Measurements from ENCODE around the gene CYP4F8. TPM values are rescaled to one million over a fixed set of nuclear protein-coding genes. Genes with fewer than 3 reads are reported as not detected.
A peak's percentile ranks its signal among the peaks of the same experiment; 100 is the strongest.

Gene CYP4F8
- total RNA-seq, 1 experiment from 2014 or later, result not detected

GRCh38 chr19:15584095-15584494 is 30.9 kb upstream of the CYP4F8 start:
- Mint-ChIP-seq H3K36me3 (peaks cover 10% of the 10 kb centered on the region), H3K9me3 (peaks cover 21% of the 10 kb centered on the region), H3K4me3 (peak overlapping the region; percentile 59), H3K27ac (no peak overlapping the region), H3K27me3 (ENCODE audit: low read depth) (peaks cover 54% of the 10 kb centered on the region), H3K4me1 (no peaks in the 10 kb centered on the region)
- ATAC-seq (no peak), DNase-seq (ENCODE audit: low spot score) (no peak)
- TF ChIP-seq NR2C2 (CRISPR knock-in tag; IDR thresholded peaks at IDR 0.05) (no peak), TEAD4 (CRISPR knock-in tag; IDR thresholded peaks at IDR 0.05) (no peak), ARID4B (CRISPR knock-in tag; IDR thresholded peaks at IDR 0.05; ENCODE audit: borderline replicate concordance) (no peak), E2F1 (CRISPR knock-in tag; IDR thresholded peaks at IDR 0.05) (no peak), CREB1 (CRISPR knock-in tag; IDR thresholded peaks at IDR 0.05) (no peak), AR (CRISPR knock-in tag; IDR thresholded peaks at IDR 0.05) (no peak), PRRX2 (CRISPR knock-in tag; IDR thresholded peaks at IDR 0.05) (no peak), MYBL2 (CRISPR knock-in tag; IDR thresholded peaks at IDR 0.05) (no peak), TCF7 (CRISPR knock-in tag; IDR thresholded peaks at IDR 0.05; ENCODE audit: low read depth) (no peak)
- TF ChIP-seq, protein P1, sequence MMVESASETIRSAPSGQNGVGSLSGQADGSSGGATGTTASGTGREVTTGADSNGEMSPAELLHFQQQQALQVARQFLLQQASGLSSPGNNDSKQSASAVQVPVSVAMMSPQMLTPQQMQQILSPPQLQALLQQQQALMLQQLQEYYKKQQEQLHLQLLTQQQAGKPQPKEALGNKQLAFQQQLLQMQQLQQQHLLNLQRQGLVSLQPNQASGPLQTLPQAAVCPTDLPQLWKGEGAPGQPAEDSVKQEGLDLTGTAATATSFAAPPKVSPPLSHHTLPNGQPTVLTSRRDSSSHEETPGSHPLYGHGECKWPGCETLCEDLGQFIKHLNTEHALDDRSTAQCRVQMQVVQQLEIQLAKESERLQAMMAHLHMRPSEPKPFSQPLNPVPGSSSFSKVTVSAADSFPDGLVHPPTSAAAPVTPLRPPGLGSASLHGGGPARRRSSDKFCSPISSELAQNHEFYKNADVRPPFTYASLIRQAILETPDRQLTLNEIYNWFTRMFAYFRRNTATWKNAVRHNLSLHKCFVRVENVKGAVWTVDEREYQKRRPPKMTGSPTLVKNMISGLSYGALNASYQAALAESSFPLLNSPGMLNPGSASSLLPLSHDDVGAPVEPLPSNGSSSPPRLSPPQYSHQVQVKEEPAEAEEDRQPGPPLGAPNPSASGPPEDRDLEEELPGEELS (CRISPR knock-in tag; IDR thresholded peaks at IDR 0.05), result no peak
- ChIA-PET CTCF (interaction anchor here (0.5 kb wide), 1 partner anchor 260 kb away, joined by 4 read pairs; no protein-coding TSS in a partner anchor), POLR2A (no interaction called here)

DNA sequence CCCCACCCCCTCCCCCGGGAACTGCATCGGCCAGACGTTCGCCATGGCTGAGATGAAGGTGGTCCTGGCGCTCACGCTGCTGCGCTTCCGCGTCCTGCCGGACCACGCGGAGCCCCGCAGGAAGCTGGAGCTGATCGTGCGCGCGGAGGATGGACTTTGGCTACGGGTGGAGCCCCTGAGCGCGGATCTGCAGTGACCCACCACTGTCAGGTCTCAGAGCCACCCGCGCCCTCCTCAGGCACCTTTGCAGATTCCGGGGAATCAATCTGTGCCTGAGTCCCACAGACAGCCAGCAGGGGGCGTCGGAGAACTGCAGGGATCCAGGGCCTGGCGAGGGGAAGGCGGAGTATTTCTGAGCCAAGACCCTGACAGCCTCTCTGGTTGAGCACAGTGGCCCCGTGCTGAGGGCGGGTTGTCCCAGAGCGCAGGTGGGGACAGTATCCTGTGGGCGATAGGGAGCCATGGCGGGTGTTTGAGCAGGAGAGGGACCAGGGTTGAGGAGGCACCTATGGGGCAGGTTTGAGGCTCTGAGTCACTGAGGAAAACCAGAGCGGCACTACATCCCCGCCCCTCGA is 30.4 kb upstream of the CYP4F8 start:
- ChIA-PET CTCF (interaction anchor here (0.5 kb wide), 1 partner anchor 259 kb away, joined by 4 read pairs; no protein-coding TSS in a partner anchor), POLR2A (no interaction called here)
- H3K9me3 Mint-ChIP-seq, result peaks cover 23% of the 10 kb centered on the region
- H3K27ac Mint-ChIP-seq, result no peak overlapping the region
- DNase-seq (ENCODE audit: low spot score) (peak; percentile 95), ATAC-seq (peak; percentile 97)
- H3K27me3 Mint-ChIP-seq (ENCODE audit: low read depth), result peaks cover 53% of the 10 kb centered on the region
- H3K4me1 Mint-ChIP-seq, result no peaks in the 10 kb centered on the region
- H3K36me3 Mint-ChIP-seq, result peaks cover 10% of the 10 kb centered on the region
- H3K4me3 Mint-ChIP-seq, result peak overlapping the region; percentile 59
- no peak for TF ChIP-seq TEAD4 (CRISPR knock-in tag; IDR thresholded peaks at IDR 0.05)
- TF ChIP-seq, protein P2, sequence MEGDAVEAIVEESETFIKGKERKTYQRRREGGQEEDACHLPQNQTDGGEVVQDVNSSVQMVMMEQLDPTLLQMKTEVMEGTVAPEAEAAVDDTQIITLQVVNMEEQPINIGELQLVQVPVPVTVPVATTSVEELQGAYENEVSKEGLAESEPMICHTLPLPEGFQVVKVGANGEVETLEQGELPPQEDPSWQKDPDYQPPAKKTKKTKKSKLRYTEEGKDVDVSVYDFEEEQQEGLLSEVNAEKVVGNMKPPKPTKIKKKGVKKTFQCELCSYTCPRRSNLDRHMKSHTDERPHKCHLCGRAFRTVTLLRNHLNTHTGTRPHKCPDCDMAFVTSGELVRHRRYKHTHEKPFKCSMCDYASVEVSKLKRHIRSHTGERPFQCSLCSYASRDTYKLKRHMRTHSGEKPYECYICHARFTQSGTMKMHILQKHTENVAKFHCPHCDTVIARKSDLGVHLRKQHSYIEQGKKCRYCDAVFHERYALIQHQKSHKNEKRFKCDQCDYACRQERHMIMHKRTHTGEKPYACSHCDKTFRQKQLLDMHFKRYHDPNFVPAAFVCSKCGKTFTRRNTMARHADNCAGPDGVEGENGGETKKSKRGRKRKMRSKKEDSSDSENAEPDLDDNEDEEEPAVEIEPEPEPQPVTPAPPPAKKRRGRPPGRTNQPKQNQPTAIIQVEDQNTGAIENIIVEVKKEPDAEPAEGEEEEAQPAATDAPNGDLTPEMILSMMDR (IDR thresholded peaks at IDR 0.05), result peak; percentile 84
- TF ChIP-seq GABPB1 (CRISPR knock-in tag; IDR thresholded peaks at IDR 0.05), result peak; percentile 23; the same call in 1 of the 2 replicates

Data from WTC11 (cell line).